Fibroblast of the conjunctiva (primary cell): ENCODE data around the gene TBC1D3B.
"Not testable (repeated sequence)": the region's sequence is repeated elsewhere in the genome, so short reads cannot be mapped to it uniquely, and the experiment has no call there.

Experiments used
- DNase-seq: peaks from one replicate; pipeline ENCODE4 v3.0.0-alpha.2; 2010; ENCODE audit warnings: low read depth

Gene TBC1D3B

GRCh38 chr17:36129616-36130015 lies 46.8 kb downstream of the TBC1D3B start:
- DNase-seq: no peak

- DNase-seq: no peak
Observed at GRCh38 chr17:36128411-36128978, 47.9 kb downstream of the TBC1D3B start.

- no peak for DNase-seq
Observed at GRCh38 chr17:36127911-36128310, 48.5 kb downstream of the TBC1D3B start.

GRCh38 chr17:36127199-36127893 lies 49.1 kb downstream of the TBC1D3B start:
- no peak for DNase-seq

- DNase-seq: no peak
Observed at GRCh38 chr17:36124879-36125824, 51.3 kb downstream of the TBC1D3B start.

- DNase-seq: no peak
Observed at GRCh38 chr17:36123431-36123830, 53.0 kb downstream of the TBC1D3B start.

- not testable (repeated sequence) for DNase-seq
Observed at GRCh38 chr17:36121099-36121498, 55.3 kb downstream of the TBC1D3B start.

GRCh38 chr17:36120221-36120620 lies 56.2 kb downstream of the TBC1D3B start:
- DNase-seq: no peak

- DNase-seq: no peak
Observed at GRCh38 chr17:36118477-36119353, 57.7 kb downstream of the TBC1D3B start.

- no peak for DNase-seq
Observed at GRCh38 chr17:36117505-36118382, 58.7 kb downstream of the TBC1D3B start.
